Fibroblast of lung (primary cell): ENCODE data around the gene RO60.

Experiments used
- EZH2 ChIP-seq: IDR thresholded peaks from 2 replicates; pipeline ENCODE4 v1.5.1; 2012; ENCODE audit warnings: low read length, control low read depth, mild to moderate bottlenecking; ENCODE audit errors: missing control alignments
- TF ChIP-seq, protein P1 (sequence below), 2 donors: IDR thresholded peaks in 1 of 2; conservative IDR thresholded peaks in 1 of 2; 1 replicate in 1 of 2; 2 replicates in 1 of 2; pipeline ENCODE4 v1.5.1; 2011 to 2012; ENCODE audit warnings: low read length in 2 of 2, control low read depth in 1 of 2, inconsistent platforms in 1 of 2, low read depth in 1 of 2, mild to moderate bottlenecking in 1 of 2

DNA sequence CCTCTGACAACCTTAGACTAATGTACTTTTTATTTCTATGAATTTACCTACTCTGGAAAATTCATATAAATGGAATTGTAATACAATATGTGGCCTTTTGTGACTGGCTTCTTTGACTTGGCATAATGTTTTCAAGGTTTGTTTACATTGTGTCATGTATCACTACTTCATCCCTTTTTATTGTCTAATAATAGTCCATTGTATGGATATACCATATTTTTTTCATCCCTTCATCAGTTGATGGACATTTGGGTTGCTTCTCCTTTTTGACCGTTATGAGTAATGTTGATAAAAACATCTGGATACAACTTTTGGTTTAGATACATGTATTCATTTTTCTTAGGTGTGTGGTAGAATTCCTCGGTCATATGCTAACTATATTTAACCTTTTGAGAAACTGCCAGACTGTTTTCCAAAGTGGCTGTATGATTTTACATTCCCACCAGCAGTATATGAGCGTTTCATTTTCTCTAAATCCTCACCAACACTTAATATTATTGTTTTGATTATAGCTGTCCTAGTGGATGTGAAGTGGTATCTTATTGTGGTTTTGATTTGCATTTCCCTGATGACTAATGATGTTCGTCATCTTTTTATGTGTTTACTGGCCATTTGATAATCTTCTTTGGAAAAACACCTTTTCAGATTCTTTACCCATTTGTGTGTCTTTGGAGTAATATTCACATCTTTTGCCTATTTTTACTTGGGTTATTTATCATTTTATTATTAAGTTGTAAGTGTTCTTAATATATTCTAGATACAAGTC, 3.5 kb downstream of the RO60 start:
- TF ChIP-seq, protein P1, sequence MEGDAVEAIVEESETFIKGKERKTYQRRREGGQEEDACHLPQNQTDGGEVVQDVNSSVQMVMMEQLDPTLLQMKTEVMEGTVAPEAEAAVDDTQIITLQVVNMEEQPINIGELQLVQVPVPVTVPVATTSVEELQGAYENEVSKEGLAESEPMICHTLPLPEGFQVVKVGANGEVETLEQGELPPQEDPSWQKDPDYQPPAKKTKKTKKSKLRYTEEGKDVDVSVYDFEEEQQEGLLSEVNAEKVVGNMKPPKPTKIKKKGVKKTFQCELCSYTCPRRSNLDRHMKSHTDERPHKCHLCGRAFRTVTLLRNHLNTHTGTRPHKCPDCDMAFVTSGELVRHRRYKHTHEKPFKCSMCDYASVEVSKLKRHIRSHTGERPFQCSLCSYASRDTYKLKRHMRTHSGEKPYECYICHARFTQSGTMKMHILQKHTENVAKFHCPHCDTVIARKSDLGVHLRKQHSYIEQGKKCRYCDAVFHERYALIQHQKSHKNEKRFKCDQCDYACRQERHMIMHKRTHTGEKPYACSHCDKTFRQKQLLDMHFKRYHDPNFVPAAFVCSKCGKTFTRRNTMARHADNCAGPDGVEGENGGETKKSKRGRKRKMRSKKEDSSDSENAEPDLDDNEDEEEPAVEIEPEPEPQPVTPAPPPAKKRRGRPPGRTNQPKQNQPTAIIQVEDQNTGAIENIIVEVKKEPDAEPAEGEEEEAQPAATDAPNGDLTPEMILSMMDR (conservative IDR thresholded peaks at IDR 0.05 in 1 of 2, IDR thresholded peaks at IDR 0.05 in 1 of 2; ENCODE audit: low read depth in 1 of 2, low read length in 2 of 2): no peak
- no peak for TF ChIP-seq EZH2
